HepG2 (cell line): ENCODE data around the gene YIPF1. TPM values are rescaled to one million over a fixed set of nuclear protein-coding genes. Genes with fewer than 3 reads are reported as not detected.

Experiments used
- CHCHD3 ChIP-seq: sonication (generic); formaldehyde crosslinking; IDR thresholded peaks from 2 replicates; pipeline ENCODE4 v1.8.0; 2022; ENCODE audit warnings: mild to moderate bottlenecking, missing genetic modification reagents, moderate library complexity
- CREBL2 ChIP-seq: sonication (generic); formaldehyde crosslinking; IDR thresholded peaks from 2 replicates; pipeline ENCODE4 v1.8.1; 2023; ENCODE audit warnings: missing genetic modification reagents, mild to moderate bottlenecking, borderline replicate concordance
- ELF4 ChIP-seq: sonication (generic); formaldehyde crosslinking; IDR thresholded peaks from 2 replicates; pipeline ENCODE4 v1.5.0; 2020; ENCODE audit warnings: missing genetic modification reagents, mild to moderate bottlenecking, moderate library complexity, borderline replicate concordance
- JUNB ChIP-seq: sonication (generic); formaldehyde crosslinking; IDR thresholded peaks from 2 replicates; pipeline ENCODE4 v1.8.0; 2022; ENCODE audit warnings: missing genetic modification reagents, mild to moderate bottlenecking, borderline replicate concordance
- KLF9 ChIP-seq: IDR thresholded peaks from 2 replicates; pipeline ENCODE4 v1.6.1; 2016; ENCODE audit warnings: low read depth
- NFYC ChIP-seq: IDR thresholded peaks from 2 replicates; pipeline ENCODE4 v1.6.1; 2016; ENCODE audit warnings: missing genetic modification reagents, missing compliant biosample characterization
- POGK ChIP-seq: sonication (generic); formaldehyde crosslinking; conservative IDR thresholded peaks from 2 replicates; pipeline ENCODE4 v1.8.0; 2022; ENCODE audit warnings: mild to moderate bottlenecking, moderate library complexity, missing genetic modification reagents
- POGZ ChIP-seq: sonication (generic); formaldehyde crosslinking; IDR thresholded peaks from 2 replicates; pipeline ENCODE4 v1.4.0; 2020; ENCODE audit warnings: mild to moderate bottlenecking, missing genetic modification reagents
- RERE ChIP-seq: IDR thresholded peaks from 2 replicates; pipeline ENCODE4 v1.6.1; 2016; ENCODE audit warnings: low read depth, missing genetic modification reagents, missing compliant biosample characterization
- THAP9 ChIP-seq: sonication (generic); formaldehyde crosslinking; IDR thresholded peaks from 2 replicates; pipeline ENCODE4; 2020; ENCODE audit warnings: missing genetic modification reagents, mild to moderate bottlenecking, borderline replicate concordance
- ZNF30 ChIP-seq: sonication (generic); formaldehyde crosslinking; IDR thresholded peaks from 2 replicates; pipeline ENCODE4 v1.5.0; 2020; ENCODE audit warnings: mild to moderate bottlenecking, missing genetic modification reagents
- ZNF460 ChIP-seq: sonication (generic); formaldehyde crosslinking; IDR thresholded peaks from 2 replicates; pipeline ENCODE4 v1.5.1; 2020; ENCODE audit warnings: missing genetic modification reagents, mild to moderate bottlenecking, borderline replicate concordance
- ZNF773 ChIP-seq: sonication (generic); formaldehyde crosslinking; IDR thresholded peaks from 2 replicates; pipeline ENCODE4 v1.4.0; 2020; ENCODE audit warnings: missing genetic modification reagents, borderline replicate concordance
- ZNF839 ChIP-seq: sonication (generic); formaldehyde crosslinking; IDR thresholded peaks from 2 replicates; pipeline ENCODE4 v1.4.0; 2020; ENCODE audit warnings: missing genetic modification reagents, mild to moderate bottlenecking, borderline replicate concordance
- ZNF841 ChIP-seq: sonication (generic); formaldehyde crosslinking; IDR thresholded peaks from 2 replicates; pipeline ENCODE4 v1.8.1; 2023; ENCODE audit warnings: missing genetic modification reagents, borderline replicate concordance
- ZNF850 ChIP-seq: sonication (generic); formaldehyde crosslinking; conservative IDR thresholded peaks from 2 replicates; pipeline ENCODE4 v1.9.0; 2021; ENCODE audit warnings: mild to moderate bottlenecking, missing genetic modification reagents
- ZXDC ChIP-seq: sonication (generic); formaldehyde crosslinking; IDR thresholded peaks from 2 replicates; pipeline ENCODE4 v1.5.0; 2020; ENCODE audit warnings: mild to moderate bottlenecking, missing genetic modification reagents
- polyA plus RNA-seq, 8 experiments: library from polyadenylated mRNA; depleted of rRNA in 3 of 8; stranded (reverse) in 7 of 8; unstranded in 1 of 8; fragments of >200 nt; fragmentation: Illumina TruSeq in 4 of 8; extraction: Trizol in 4 of 8; gene quantifications; 2 replicates each; pipeline versions ENCODE4 v1.2.1 to v1.2.3, GENCODE V29; 2011 to 2016; ENCODE audit warnings: low read depth in 4 of 8, missing spikeins in 1 of 8, mixed read lengths in 1 of 8; ENCODE audit not compliant: insufficient read depth in 1 of 8
- total RNA-seq, 5 experiments: library from RNA; depleted of rRNA; stranded (reverse); fragments of >200 nt; fragmentation: Illumina TruSeq; extraction: Trizol; gene quantifications; 2 replicates each; pipeline ENCODE4 v1.2.3, GENCODE V29; 2016; ENCODE audit warnings: low read depth in 1 of 5

Gene YIPF1
- total and polyA plus RNA-seq, 2 of the 13 experiments (the other 11 are each of a cell fraction or from before 2014, with no cell fraction given), result 21.1 to 31.9 TPM

GRCh38 chr1:53909946-53910345 is 20.3 kb upstream of the YIPF1 start (continued):
- no peak for TF ChIP-seq RERE (CRISPR knock-in tag)
- TF ChIP-seq ZNF773 (CRISPR knock-in tag), result no peak
- no peak for TF ChIP-seq JUNB (CRISPR knock-in tag)
- TF ChIP-seq ZNF850, result no peak
- TF ChIP-seq ELF4, result no peak
- TF ChIP-seq THAP9 (CRISPR knock-in tag), result no peak
- no peak for TF ChIP-seq CHCHD3
- no peak for TF ChIP-seq POGZ
- TF ChIP-seq ZNF460 (CRISPR knock-in tag), result no peak
- no peak for TF ChIP-seq ZNF841 (CRISPR knock-in tag)
- no peak for TF ChIP-seq ZXDC (CRISPR knock-in tag)
- no peak for TF ChIP-seq CREBL2
- TF ChIP-seq ZNF30, result no peak
- TF ChIP-seq NFYC (CRISPR knock-in tag), result no peak
- no peak for TF ChIP-seq KLF9 (CRISPR knock-in tag)
- no peak for TF ChIP-seq POGK (CRISPR knock-in tag)
- no peak for TF ChIP-seq ZNF839 (CRISPR knock-in tag)
